Thyroid gland (tissue), 4 donors: ENCODE results near the gene LAX1.

Experiments
- CTCF ChIP-seq, 6 experiments: fragments of 200-600 bp in 3 of 6; fragments of 450-650 bp in 3 of 6; sonication (generic) in 3 of 6; IDR thresholded peaks; one replicate each; pipeline ENCODE4 v1.5.1; 2016 to 2019; ENCODE audit warnings: antibody characterized with exemption in 6 of 6, mild to moderate bottlenecking in 2 of 6, inconsistent platforms in 1 of 6, moderate library complexity in 1 of 6
- POLR2A ChIP-seq, 2 donors: fragments of 450-650 bp; IDR thresholded peaks; one replicate each; pipeline ENCODE4 v1.6.1; 2017; ENCODE audit warnings: antibody characterized with exemption in 2 of 2, mild to moderate bottlenecking in 2 of 2, moderate library complexity in 1 of 2

GRCh38 chr1:203789966-203790365, 25.0 kb downstream of the LAX1 start:
- TF ChIP-seq CTCF (IDR thresholded peaks at IDR 0.05) (no peak), POLR2A (IDR thresholded peaks at IDR 0.05) (no peak)
